GM23248 (cell line): ENCODE data around the gene ADAMTS17. TPM values are rescaled to one million over a fixed set of nuclear protein-coding genes. Genes with fewer than 3 reads are reported as not detected.

Experiments used
- DNase-seq: peaks from one replicate; pipeline ENCODE4 v3.0.0-alpha.2; 2015
- H2AFZ ChIP-seq: fragments of 200-600 bp; sonication (generic); 2 replicates; pipeline ENCODE4 v1.6.1; 2016; ENCODE audit warnings: antibody characterized with exemption
- H3F3A ChIP-seq: fragments of 200-600 bp; sonication (generic); 2 replicates; pipeline ENCODE4 v1.6.1; 2016; ENCODE audit warnings: mild to moderate bottlenecking, antibody characterized with exemption, mixed run types; ENCODE audit not compliant: insufficient read depth
- H3K27ac ChIP-seq: fragments of 200-600 bp; sonication (generic); 2 replicates; pipeline ENCODE4 v1.5.1; 2016; ENCODE audit warnings: mild to moderate bottlenecking
- H3K27me3 ChIP-seq: fragments of 200-600 bp; sonication (generic); replicated peaks from 2 replicates; pipeline ENCODE4 v1.6.1; 2016; ENCODE audit warnings: mild to moderate bottlenecking; ENCODE audit not compliant: insufficient read depth
- H3K36me3 ChIP-seq: fragments of 200-600 bp; sonication (generic); 2 replicates; pipeline ENCODE4 v1.6.1; 2016; ENCODE audit warnings: low read depth, mild to moderate bottlenecking
- H3K4me1 ChIP-seq: fragments of 200-600 bp; sonication (generic); 2 replicates; pipeline ENCODE4 v1.6.1; 2016; ENCODE audit warnings: mild to moderate bottlenecking; ENCODE audit not compliant: insufficient read depth
- H3K4me2 ChIP-seq: fragments of 200-600 bp; sonication (generic); one replicate; pipeline ENCODE4 v1.6.1; 2016; ENCODE audit warnings: mild to moderate bottlenecking; ENCODE audit not compliant: unreplicated experiment
- H3K4me3 ChIP-seq: fragments of 200-600 bp; sonication (generic); 2 replicates; pipeline ENCODE4 v1.5.1; 2016; ENCODE audit warnings: mild to moderate bottlenecking
- H3K79me2 ChIP-seq: fragments of 200-600 bp; sonication (generic); 2 replicates; pipeline ENCODE4 v1.6.1; 2016; ENCODE audit warnings: mild to moderate bottlenecking; ENCODE audit not compliant: insufficient read depth
- H3K9ac ChIP-seq: fragments of 200-600 bp; sonication (generic); 2 replicates; pipeline ENCODE4 v1.6.1; 2016; ENCODE audit warnings: mild to moderate bottlenecking
- H3K9me2 ChIP-seq: fragments of 200-600 bp; sonication (generic); 2 replicates; pipeline ENCODE4 v1.6.1; 2016; ENCODE audit warnings: mixed run types, mild to moderate bottlenecking, moderate library complexity; ENCODE audit not compliant: insufficient read depth
- H3K9me3 ChIP-seq: fragments of 200-600 bp; sonication (generic); one replicate; pipeline ENCODE4 v1.6.1; 2017; ENCODE audit warnings: low read depth
- H4K20me1 ChIP-seq: fragments of 200-600 bp; sonication (generic); 2 replicates; pipeline ENCODE4 v1.6.0; 2016; ENCODE audit not compliant: insufficient read depth
- EZH2 ChIP-seq: fragments of 200-600 bp; sonication (generic); IDR thresholded peaks from 2 replicates; pipeline ENCODE4 v1.6.1; 2018; ENCODE audit warnings: antibody characterized with exemption, mild to moderate bottlenecking; ENCODE audit not compliant: insufficient read depth, poor library complexity, severe bottlenecking
- EZH2phosphoT487 ChIP-seq: fragments of 200-600 bp; sonication (generic); IDR thresholded peaks from 2 replicates; pipeline ENCODE4 v1.6.1; 2018; ENCODE audit warnings: antibody characterized with exemption, moderate library complexity, mild to moderate bottlenecking, low read depth; ENCODE audit not compliant: insufficient read depth
- WGBS, 2 experiments: methylation state at CpG; one replicate each; pipeline ENCODE4 v1.1.6; 2015 to 2017; ENCODE audit warnings: low lambda C conversion rate in 2 of 2, low coverage in 1 of 2; ENCODE audit errors: missing lambda C conversion rate in 2 of 2; 5-methylcytosine and 5-hydroxymethylcytosine counted together
- in situ Hi-C: fragments of 300-500 bp; cut with MboI; formaldehyde crosslinking; loops from 2 replicates; pipeline ENCODE4 v1.15.0; 2020
- polyA plus RNA-seq: library from polyadenylated mRNA; unstranded; fragments of >200 nt; fragmentation: Nextera tagmentation; extraction: Ambion mirVana; gene quantifications from 2 replicates; pipeline ENCODE4 v1.2.1, GENCODE V29; 2016
- total RNA-seq: library from RNA; depleted of rRNA; stranded (reverse); fragments of >200 nt; shearing (Covaris generic); gene quantifications from 2 replicates; pipeline ENCODE4 v1.2.3, GENCODE V29; 2014

The ADAMTS17 gene
- total and polyA plus RNA-seq, 2 experiments from 2014 or later, result not detected

- Histone ChIP-seq H3K79me2 (no peaks in the 10 kb centered on the region), H3K9me2 (no peaks in the 10 kb centered on the region), H3K36me3 (no peaks in the 10 kb centered on the region), H3K9me3 (no peaks in the 10 kb centered on the region), H3F3A (no peaks in the 10 kb centered on the region), H3K27ac (no peak overlapping the region), H3K4me3 (no peak overlapping the region), H3K4me2 (no peak overlapping the region), H3K27me3 (no peaks in the 10 kb centered on the region), H3K9ac (no peak overlapping the region), H3K4me1 (no peaks in the 10 kb centered on the region), H2AFZ (no peak overlapping the region), H4K20me1 (no peaks in the 10 kb centered on the region)
- no peak for DNase-seq
- 28 to 48% methylated on average over 2 of the region's 2 CpGs for WGBS, 2 experiments
- TF ChIP-seq EZH2phosphoT487 (no peak), EZH2 (no peak)
- in situ Hi-C loops, result no loop called here
Measured at GRCh38 chr15:100301910-100302431, 39.8 kb downstream of the ADAMTS17 start.

- Histone ChIP-seq H3K27me3 (no peaks in the 10 kb centered on the region), H3K4me3 (no peak overlapping the region), H3K9me3 (no peaks in the 10 kb centered on the region), H3K9me2 (no peaks in the 10 kb centered on the region), H3K79me2 (no peaks in the 10 kb centered on the region), H3F3A (no peaks in the 10 kb centered on the region), H3K9ac (no peak overlapping the region), H4K20me1 (no peaks in the 10 kb centered on the region), H3K4me1 (no peaks in the 10 kb centered on the region), H3K27ac (no peak overlapping the region), H3K36me3 (no peaks in the 10 kb centered on the region), H2AFZ (no peak overlapping the region), H3K4me2 (no peak overlapping the region)
- no peak for DNase-seq
- 23 to 35% methylated on average over 7 of the region's 7 CpGs for WGBS, 2 experiments
- no peak for TF ChIP-seq EZH2
- no peak for TF ChIP-seq EZH2phosphoT487
- in situ Hi-C loops, result no loop called here
Measured at GRCh38 chr15:100298257-100298656, 43.5 kb downstream of the ADAMTS17 start.

- DNase-seq, result no peak
- no peak overlapping the region for H3K27ac ChIP-seq
- in situ Hi-C loops, result no loop called here
Measured at GRCh38 chr15:100297812-100298211, 44.0 kb downstream of the ADAMTS17 start.

GRCh38 chr15:100295939-100296565, 45.7 kb downstream of the ADAMTS17 start:
- Histone ChIP-seq H3K27me3 (no peaks in the 10 kb centered on the region), H3K27ac (no peak overlapping the region), H3K36me3 (no peaks in the 10 kb centered on the region), H3K9ac (no peak overlapping the region), H3K4me3 (no peak overlapping the region), H2AFZ (no peak overlapping the region), H3K4me1 (no peaks in the 10 kb centered on the region), H3F3A (no peaks in the 10 kb centered on the region), H3K9me2 (no peaks in the 10 kb centered on the region), H3K4me2 (no peak overlapping the region), H3K9me3 (no peaks in the 10 kb centered on the region), H4K20me1 (no peaks in the 10 kb centered on the region), H3K79me2 (no peaks in the 10 kb centered on the region)
- TF ChIP-seq EZH2phosphoT487 (no peak), EZH2 (no peak)
- WGBS, 2 experiments, result 45 to 51% methylated on average over 8 of the region's 8 CpGs
- in situ Hi-C loops, result no loop called here
- DNase-seq, result no peak

More at GRCh38 chr15:100297812-100298211, 44.0 kb downstream of the ADAMTS17 start:
- Histone ChIP-seq H3K9me2 (no peaks in the 10 kb centered on the region), H3K9ac (no peak overlapping the region), H3K4me2 (no peak overlapping the region), H3F3A (no peaks in the 10 kb centered on the region), H3K27me3 (no peaks in the 10 kb centered on the region), H3K4me3 (no peak overlapping the region), H3K4me1 (no peaks in the 10 kb centered on the region), H4K20me1 (no peaks in the 10 kb centered on the region), H3K9me3 (no peaks in the 10 kb centered on the region), H2AFZ (no peak overlapping the region), H3K79me2 (no peaks in the 10 kb centered on the region), H3K36me3 (no peaks in the 10 kb centered on the region)
- WGBS, 2 experiments, result 41 to 46% methylated on average over 9 of the region's 9 CpGs
- TF ChIP-seq EZH2phosphoT487, result no peak
